HG03521 (cell line): ENCODE data around the gene LHFPL4.
A peak's percentile ranks its signal among the peaks of the same experiment; 100 is the strongest.
"Not testable (repeated sequence)": the region's sequence is repeated elsewhere in the genome, so short reads cannot be mapped to it uniquely, and the experiment has no call there.

Experiments
- ATAC-seq: cut with Tn5 transposase; IDR thresholded peaks from one replicate; pipeline ENCODE4 v1.9.1; 2021; ENCODE audit warnings: mild to moderate bottlenecking, moderate library complexity; ENCODE audit not compliant: unreplicated experiment

The LHFPL4 gene

DNA sequence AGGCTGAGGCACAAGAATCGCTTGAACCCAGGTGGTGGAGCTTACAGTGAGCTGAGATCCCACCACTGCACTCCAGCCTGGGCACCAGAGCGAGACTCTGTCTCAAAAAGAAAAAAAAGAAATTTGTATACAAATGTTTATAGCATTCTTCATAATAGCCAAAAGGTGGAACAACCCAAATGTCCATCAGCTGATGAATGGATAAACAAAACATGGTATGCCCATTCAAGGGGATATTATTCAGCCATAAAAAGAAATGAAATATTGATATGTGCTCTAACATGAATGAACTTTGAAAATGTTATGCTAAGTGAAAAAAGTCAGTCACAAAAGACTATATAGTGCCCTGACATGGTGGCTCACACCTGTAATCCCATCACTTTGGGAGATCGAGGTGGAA lies 11.4 kb downstream of the LHFPL4 start:
- no peak for ATAC-seq

DNA sequence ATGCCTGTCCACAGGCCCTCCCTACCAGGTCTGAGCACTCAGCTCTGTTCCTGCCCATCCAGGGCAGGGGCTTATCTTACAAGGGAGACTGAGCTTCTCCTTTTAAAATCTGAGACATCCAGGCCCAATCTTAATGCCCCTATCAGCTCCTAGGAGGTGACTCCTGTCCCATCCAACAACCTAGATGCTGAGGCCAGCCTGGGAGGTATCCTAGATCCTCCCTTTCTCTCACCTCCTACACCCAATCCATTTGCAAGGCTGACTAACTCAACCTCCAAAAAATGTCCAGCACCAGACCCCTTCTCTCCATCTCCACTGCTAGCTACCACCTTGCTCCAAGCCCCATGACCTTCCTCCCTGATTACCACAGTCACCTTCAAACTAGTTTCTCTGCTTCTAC lies 17.4 kb downstream of the LHFPL4 start:
- ATAC-seq = no peak

DNA sequence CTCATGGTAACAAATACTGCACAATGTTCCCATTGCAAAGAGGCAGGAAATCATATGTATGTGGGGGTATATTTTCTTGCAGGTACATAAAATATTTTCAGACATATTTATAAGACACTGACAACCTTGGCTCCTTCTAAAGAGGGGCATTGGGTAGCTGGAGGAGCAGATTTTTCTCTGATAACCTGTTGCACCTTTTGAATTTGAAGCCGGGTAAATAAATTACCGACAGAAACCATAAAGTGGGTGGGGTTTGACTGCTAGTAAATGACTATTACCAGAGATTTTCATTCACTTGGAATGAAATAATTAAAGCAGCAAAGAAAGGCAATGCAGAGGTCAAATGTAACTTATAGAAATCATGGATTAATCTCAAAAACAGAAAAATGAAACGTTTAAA lies 19.2 kb downstream of the LHFPL4 start:
- ATAC-seq = no peak

DNA sequence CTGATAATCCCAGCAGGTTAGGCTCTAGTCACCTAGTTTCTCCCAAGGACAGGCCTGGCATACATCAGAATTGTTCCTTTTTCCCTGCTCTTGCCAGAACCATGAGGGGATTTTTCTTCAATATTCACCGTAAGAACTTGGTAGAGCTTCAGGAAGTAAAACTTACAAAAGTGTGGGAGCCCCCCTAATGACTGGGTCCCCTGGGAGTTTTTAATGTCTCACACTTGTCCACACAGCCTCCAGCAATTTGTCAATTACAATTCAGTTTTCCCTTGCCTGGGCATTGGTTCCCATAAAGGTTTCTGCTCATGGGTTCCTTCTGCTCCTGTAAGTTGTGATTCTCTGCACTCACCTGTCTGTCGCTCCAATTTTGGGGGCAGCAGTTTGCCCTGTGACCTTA lies 28.5 kb downstream of the LHFPL4 start:
- no peak for ATAC-seq

DNA sequence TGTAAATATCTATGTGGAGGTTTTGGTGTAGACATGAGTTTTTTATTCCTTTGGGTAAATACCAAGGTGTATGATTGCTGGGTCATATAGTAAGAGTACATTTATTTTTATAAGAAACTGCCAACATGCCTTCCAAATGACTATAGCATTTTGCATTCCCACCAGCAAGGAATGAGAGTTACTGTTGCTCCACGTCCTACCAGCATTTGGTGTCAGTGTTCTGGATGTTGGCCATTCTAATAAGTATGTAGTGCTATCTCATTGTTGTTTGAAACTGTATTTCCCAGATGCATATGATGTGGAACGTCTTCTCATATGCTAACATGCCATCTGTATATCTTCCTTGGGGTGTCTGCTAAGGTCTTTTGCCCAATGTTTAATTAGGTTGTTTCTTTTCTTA lies 38.7 kb downstream of the LHFPL4 start:
- ATAC-seq = no peak

DNA sequence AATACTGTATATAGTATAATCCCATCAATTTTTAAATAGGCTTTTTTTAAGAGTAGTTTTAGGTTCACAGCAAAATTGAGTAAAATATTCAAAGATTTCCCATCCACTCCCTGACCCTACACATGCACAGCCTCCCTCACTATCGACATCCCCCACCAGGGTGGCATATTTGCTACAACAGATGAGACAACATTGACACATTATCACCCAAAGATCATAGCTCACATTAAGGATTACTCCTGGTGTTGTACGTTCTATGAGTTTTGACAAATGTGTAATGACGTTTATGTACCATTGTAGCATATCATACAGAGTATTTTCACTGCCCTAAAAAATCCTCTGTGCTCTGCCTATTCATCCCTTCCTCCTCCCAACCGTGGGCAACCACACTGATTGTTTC lies 39.3 kb downstream of the LHFPL4 start:
- no peak for ATAC-seq

DNA sequence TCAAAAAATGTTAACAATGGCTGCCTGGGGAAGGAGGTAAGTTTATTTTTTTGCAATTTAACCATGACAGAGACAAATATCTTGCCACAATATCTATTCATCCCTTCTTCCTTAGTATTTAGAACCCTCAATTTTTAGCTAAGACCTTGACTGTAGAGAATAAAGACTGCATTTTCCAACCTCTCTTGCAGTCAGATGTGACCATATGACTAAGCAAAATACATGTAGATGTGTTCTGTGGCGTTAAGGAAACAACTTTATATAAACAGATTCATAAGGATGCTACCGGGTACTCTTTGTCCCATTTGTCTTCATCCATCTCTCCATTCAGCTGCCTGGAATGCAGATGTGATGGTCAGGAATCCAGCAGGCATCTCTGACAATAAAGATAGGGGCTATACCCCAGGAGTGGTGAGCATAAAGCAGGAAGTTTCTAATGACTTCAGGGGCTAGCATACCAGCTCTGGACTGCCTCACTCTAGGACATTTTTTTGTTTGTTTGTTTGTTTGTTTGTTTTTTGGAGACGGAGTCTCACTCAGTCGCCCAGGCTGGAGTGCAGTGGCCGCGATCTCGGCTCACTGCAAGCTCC lies 41.1 kb downstream of the LHFPL4 start:
- ATAC-seq = no peak

DNA sequence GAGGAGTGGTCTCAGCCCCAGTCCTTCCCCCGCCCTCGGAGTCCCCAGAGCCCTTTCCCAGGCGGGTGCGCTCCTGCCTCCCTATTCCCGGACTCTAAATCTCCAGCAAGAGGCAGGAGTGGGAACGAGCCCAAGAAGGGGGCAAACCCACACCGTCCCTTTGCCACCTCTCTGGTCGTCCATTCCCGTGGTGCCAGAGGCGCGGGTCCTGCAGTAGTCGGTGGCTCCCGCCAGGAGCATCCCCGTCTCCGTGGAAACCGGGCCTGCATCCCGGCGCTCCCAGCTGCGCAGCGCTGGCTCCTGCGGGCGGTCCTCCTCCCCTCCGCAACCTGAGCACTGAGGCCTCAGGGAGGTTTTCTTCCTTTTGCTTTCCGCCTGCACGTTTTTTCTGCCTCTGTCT lies 44.8 kb downstream of the LHFPL4 start:
- ATAC-seq = no peak

DNA sequence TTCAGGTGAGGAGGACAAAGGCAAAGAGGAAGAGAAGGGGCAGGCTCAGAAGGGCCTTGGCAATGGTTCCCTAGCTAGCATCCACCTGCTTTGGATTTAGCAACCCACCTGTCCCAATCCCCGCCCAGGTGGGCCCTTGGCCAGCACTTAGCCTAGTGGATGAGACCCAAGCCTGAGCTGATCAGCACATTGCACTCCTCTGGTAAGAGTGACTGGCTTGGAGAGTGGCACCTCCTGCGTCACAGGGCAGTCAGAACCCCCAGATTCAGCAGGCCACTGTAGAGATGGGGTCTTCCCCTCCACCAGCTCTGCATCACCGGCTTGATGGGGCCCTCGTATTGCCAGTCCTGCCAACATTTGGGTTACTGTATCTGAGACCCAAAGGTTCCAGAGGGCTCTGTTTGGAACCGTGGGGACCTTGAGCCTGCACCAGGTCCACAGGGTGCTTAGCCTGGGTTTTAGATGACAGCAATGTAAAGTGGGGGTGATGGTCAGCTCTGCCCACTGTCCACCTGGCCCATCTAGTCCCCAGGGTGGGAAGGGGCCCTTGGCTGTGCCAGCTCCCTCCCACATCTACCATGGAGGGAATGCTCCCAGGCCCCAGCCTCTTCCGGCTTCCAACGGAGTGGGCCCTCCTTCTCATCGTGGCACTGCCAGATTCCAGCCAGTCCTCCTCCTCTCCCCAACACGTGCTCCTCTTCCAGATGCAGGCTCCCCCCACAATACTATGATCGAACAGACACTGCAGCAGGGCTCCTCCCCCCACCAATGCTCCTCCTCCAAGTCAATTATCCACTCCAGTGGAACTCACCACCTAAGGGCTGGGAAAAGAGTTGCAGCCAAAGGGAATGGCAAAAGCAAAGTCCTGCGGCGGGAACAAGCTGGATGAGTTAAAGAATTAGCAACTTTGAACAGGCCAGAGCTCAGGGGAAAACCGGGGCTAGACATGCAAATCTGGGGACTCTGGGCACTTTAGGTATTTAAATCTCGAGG lies 45.7 kb downstream of the LHFPL4 start:
- no peak for ATAC-seq

DNA sequence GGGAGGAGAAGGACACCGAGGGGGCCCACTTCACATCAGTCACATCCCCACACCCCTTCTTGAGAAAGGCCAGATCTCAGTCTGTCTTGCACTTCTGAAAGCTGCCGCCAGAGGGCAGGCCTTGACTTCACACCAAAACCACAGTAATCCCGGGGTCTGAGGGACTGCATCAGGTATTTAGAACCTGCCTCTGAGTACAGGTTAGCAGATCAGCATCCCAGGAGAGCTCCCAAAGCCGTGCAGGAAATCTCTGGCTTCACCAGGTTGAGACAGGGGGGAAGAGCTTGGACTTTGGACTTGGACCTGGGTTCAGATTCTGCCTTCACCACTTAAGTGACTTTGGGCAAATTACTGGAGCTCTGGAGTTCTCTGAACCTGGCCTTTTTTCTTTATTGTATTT lies 50.3 kb downstream of the LHFPL4 start:
- no peak for ATAC-seq

DNA sequence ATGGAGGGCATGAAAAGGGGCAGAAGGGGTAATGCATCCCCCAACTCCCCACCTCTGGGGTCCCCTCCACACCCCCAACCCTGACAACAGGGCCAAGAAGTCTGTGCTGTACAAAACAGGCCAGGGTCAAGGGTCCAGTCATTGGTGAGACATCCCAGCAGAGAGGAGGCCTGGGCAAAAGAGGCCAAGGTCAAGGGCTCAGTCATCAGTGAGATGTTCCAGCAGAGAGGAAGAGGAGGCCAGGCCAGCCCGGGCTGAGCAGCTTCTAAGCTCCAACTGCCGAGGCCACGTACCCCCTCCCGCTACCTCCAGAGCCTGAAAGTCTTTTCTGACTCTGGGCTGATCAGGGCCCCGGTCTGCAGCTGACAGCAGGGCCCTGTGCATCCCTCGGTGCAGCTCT lies 52.4 kb downstream of the LHFPL4 start:
- no peak for ATAC-seq

DNA sequence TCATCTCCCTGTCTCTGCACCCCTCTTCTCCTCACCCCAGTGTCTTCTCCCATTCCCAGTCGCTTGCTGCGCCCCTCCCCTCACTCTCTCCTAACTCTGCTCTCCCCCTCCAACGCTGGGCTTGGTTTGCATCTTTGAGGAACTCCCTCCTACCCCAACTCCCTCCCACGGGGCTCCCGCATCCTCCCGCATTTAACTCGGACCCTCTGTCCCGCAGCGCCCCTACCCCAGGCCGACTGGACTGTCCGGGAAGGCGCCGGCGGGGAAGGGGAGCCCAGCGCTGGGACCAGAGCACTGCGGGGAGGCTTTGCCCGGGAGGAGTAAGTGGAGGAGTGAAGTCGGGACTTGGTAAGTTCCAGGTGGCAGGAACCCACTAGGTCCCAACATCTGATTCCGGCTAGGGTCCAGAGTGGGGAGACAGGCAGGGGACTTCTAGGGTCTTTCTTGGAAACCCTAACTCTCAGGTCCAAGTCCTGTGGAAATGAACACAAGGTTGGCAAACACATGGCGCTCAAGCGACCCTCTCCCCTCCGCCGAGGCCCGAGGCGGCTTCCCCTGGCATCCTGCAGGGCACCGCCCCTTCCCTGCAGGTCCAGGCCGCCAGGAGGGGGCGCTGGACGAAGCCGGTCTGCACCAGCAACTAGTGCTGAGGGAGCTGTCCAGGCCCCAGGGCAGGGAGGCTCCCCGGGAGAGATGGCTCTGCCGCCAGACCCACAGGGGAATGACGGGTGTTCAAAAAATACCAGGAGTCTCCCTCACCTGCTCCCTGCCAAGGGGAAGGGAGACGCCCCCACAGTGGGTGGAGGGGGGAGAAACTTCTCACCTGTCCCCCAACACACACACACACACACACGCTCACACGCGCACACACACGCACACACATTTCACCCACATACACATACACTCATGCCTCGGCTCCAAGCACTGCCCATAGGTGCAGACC lies 53.2 kb downstream of the LHFPL4 start:
- ATAC-seq = peak; percentile 52

DNA sequence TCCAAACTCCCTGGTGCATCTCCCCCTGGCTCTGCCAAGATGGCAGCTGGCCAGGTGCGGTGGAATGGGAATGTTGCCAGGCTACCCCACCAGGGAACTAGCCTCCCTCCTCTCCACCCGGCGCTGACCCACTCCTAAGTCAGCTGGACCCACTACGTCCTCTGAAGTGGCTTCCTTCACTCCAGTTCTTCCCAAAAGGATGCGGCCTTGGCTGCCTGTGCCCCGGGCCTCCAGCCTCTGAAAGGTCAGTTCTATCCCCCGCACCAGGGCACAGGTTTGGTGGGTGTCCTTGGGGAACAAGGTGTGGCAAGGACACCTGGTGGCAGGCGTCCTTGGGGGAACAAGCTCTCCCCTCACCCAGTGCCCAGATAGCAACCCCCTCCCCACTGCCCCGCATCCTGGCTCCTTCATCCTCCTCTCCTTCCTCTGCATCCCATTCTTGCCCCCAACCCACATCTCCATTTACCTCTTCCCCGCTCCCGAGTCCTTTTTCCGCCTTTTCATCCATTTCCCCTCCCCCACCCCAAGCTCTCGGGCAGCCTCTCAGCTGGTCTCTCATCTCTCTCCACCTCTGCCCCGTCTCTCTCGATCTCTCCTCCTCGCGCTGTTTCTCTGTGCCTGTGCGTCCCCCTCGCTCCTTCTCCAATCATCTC lies 54.0 kb downstream of the LHFPL4 start:
- ATAC-seq = no peak

DNA sequence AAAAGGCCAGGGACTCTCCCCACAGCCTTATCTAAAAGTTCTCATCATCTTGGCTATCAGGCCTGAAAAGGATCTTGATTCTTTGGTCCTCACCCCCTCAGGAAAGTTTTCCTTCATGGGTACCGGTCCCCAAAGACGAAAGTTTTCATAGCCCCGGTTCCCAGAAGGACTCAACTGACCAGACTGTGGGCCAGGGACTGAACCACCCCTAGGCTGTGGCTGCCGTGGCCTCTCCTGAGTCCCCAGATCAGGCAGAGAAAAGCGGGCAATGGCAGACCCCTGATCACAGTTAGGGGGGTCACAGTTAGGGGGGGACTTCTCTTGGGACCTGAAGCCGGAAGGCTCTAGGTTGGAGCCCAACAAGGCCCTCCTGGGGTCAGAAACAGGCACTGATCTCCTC lies 54.8 kb downstream of the LHFPL4 start:
- no peak for ATAC-seq

DNA sequence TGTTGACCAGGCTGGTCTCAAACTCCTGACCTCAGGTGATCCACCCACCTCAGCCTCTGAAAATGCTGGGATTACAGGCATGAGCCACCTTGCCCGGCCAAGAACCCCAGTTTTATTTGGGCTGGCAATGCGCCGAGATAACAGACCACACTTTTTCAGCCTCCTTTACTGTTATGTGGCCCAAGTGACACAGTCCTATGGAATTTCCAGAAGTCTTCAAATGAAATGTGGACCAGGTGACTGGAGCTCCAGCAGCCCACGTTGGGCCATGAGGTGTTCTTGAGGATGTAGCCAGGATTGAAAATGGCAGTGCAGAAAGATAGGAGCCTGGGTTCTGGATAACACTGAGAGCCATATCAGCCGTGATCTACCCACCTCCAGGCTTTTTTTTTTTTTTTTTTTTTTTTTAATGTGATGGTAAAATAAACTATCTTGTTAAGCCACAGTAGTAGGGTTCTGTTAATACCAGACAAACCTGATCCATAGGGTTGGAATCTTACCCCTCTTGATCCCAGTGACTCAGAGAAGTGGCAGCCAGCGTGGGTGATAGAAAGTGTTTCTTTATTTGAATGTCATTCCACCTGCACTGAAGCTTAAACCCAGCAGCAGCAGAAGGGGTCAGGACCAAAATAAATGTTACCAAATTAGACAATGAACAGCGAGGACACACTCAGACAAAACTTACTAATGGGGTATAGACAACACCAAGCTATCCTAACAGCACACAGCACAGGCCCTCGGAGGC lies 55.6 kb downstream of the LHFPL4 start:
- no peak for ATAC-seq

DNA sequence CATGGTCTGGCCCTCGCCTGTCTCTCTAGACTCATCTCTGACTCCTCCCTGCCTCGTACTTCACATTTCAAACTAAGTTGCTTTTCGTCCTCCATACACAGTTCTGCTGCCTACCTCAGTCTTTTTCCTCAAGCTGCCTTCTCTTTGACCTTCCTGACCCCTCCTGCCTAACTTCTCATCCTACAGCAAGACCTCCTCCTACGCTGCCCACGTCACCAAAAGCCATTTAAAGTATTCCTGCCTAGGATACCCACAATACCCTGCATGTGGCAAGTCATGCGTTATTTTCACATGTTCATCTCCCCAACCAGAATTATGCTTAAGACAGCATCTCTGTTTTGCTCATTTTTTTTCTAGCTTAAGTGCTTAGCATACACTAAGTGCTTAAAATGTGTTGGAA lies 56.7 kb downstream of the LHFPL4 start:
- ATAC-seq = no peak

DNA sequence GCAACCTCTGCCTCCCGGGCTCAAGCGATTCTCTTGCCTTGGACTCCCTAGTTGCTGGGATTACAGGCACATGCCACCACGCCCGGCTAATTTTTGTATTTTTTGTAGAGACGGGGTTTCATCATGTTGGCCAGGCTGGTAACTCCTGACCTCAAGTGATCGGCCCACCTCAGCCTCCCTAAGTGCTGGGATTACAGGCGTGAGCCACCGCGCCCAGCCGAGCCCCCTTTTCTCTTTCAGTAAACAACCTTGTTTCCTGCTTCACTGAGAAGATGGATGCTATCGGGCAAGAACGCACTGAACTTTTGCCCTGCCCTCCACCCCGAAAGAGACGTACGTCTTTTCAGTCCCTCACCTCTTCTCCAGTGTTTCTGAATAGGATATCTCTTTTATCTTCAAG lies 59.6 kb downstream of the LHFPL4 start:
- not testable (repeated sequence) for ATAC-seq

DNA sequence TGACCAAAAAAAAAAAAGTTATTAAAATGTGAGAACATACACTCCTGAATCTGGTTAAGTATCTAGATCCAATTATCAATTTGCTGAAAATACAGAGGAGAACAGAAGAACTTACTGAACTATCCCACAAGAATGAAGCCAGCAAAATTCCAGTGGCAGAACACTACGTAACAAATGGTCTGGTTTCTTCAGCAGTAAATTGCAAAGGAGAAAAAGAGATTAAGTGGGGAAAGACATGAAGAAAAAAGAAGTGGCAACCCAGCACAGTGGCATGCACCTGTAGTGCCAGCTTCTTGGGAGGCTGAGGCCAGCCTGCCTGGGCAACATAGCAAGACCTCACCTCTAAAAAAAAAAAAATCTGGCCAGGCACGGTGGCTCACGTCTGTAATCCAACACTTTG lies 62.1 kb downstream of the LHFPL4 start:
- ATAC-seq = no peak

DNA sequence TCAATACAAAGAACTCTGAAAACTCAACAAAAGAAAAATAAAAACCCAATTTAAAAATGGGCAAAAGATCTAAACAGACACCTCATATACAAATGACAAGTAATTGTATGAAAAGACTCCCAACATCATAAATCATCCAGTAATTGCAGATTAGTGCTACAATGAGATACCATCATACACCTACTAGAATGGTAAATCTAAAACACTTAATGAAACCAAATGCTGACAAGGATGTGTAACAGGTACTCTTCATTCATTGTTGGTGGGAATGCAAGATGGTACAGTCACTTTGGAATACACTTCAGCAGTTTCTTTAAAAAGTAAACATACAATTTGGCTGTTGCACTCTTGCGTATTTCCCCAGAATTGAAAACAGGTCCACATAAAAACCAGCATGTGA lies 68.4 kb downstream of the LHFPL4 start:
- no peak for ATAC-seq

DNA sequence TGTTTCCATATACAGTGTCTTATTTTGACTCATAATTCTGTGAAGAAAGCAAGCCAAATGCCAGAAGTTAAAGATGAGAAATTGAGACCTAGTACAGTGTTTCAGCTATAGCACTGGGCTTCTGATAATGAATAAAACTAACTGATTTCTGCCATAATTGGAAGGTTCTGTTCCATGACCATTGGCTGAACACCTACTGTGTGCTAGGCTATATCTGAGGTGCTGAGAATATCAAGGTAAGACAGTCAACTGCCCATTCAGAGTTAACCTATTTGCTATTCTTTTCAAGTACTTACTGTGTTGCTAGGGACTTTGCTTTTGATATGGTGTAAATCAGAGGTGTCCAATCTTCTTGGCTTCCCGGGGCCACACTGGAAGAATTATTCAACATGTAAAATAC lies 73.4 kb downstream of the LHFPL4 start:
- no peak for ATAC-seq
